ENCODE data around the gene BRINP2.

BRINP2 gene

DNA sequence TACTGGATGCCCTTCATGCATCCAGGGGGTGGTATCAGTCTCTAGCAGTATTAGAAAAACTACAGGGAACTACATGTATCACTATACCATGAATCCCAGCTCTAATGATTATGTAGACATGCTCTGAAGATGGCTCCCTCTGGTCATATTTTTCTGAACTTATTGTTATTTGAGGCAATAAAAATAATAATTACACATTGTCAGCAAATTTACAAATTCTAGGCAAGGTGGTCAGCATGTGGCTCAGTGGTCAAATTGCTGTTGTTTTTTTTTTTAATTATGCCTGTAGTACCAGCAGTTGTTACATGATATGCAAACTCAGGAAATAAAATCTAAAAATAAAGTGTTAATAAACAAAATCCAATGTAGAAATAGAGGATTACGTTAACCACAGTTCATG, 28.7 kb upstream of the BRINP2 start:
- H3K27ac ChIP-seq = no peak overlapping the region
- TF ChIP-seq ZFX (IDR thresholded peaks at IDR 0.05; ENCODE audit: borderline replicate concordance) = no peak
- TF ChIP-seq, protein P1, sequence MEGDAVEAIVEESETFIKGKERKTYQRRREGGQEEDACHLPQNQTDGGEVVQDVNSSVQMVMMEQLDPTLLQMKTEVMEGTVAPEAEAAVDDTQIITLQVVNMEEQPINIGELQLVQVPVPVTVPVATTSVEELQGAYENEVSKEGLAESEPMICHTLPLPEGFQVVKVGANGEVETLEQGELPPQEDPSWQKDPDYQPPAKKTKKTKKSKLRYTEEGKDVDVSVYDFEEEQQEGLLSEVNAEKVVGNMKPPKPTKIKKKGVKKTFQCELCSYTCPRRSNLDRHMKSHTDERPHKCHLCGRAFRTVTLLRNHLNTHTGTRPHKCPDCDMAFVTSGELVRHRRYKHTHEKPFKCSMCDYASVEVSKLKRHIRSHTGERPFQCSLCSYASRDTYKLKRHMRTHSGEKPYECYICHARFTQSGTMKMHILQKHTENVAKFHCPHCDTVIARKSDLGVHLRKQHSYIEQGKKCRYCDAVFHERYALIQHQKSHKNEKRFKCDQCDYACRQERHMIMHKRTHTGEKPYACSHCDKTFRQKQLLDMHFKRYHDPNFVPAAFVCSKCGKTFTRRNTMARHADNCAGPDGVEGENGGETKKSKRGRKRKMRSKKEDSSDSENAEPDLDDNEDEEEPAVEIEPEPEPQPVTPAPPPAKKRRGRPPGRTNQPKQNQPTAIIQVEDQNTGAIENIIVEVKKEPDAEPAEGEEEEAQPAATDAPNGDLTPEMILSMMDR (IDR thresholded peaks at IDR 0.05) = no peak

DNA sequence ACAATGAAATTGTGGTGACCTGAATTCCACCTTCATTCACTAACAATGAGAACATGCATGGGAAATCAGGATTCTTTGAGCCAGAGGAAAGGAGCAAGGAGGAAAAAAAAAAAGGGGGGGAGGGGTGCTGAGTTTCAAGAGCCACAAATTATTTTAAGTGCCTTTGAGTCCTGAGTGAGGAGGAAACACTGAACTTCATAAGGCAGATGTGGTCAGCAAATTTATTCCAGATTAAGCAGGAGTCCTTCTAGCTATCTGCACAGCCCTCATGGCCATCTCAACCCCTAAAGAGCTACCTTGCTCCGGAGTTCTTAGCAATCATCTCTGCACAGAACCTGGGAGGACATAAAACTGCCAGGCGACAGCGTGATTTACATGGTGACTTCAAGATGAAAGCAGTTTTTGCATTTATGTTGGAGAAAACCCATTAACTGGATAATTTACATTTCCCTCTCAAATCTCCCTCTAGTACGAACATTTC, 27.9 kb upstream of the BRINP2 start:
- TF ChIP-seq, protein P1 (IDR thresholded peaks at IDR 0.05) = no peak
- TF ChIP-seq ZFX (IDR thresholded peaks at IDR 0.05; ENCODE audit: borderline replicate concordance) = no peak
- no peak overlapping the region for H3K27ac ChIP-seq

DNA sequence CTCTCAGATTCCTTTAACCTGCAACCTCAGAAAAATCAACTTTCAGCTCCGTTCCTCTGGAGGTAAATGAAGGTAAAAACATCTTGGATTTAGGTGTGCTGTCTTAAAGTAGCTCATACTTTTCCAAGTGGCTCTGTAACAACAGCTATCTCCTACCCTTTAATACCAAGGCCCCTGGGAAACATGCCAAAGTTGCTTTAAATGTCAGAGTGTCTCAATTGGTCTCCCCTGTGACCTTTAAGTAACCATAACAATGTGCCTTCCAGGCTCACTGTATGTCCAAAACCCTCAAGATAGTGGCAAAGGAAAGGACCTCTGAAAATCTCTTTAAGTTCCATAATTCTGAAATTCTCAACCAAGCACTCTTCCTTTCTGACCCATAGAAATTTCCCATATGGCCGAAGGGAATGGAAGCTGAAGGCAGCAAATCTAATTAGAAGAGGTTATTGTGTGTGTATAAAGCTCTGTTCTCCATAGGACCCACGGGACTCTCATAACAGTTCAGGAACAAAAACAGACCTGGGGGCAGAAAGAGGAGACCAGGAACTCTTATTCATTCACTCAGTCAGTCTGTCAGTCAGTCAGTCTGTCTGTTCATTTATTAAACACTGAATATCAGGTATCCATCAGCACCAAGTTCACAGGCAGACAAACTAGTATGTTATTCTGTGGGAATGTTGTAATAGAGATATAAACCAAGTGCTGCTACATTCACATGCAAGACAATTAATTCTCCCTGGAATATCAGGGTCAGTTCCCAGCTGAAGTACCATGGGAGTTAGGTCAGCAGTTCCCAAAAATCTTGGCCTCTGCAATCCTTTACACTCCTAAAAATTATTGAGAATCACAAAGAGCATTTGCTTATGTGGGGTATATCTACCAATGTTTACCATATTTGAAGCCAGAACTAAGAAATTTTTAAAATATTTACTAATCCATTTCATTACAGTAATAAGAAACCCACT, 25.4 kb upstream of the BRINP2 start:
- no peak for TF ChIP-seq ZFX (IDR thresholded peaks at IDR 0.05; ENCODE audit: borderline replicate concordance)
- TF ChIP-seq, protein P1 (IDR thresholded peaks at IDR 0.05) = no peak
- no peak overlapping the region for H3K27ac ChIP-seq

DNA sequence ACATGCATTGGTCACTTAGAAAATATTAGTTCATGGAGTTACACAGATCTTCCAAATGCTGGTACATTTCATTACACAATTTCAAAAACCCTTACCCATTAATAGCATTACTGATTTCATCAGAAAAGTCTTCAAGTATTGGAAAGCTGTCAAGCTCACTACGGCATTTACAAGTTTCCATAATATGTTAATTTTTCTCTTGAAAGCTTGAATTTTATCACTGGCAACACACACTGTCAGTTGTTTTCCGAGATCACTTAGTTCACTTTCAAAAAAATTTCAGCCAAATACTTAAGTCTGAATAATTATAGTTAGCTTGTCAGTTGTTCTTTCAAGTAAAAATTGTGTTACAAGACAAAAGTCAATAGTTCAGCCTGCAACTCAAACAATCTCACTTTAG, 24.3 kb upstream of the BRINP2 start:
- H3K27ac ChIP-seq = no peak overlapping the region
- no peak for TF ChIP-seq ZFX (IDR thresholded peaks at IDR 0.05; ENCODE audit: borderline replicate concordance)
- TF ChIP-seq, protein P1 (IDR thresholded peaks at IDR 0.05) = no peak

DNA sequence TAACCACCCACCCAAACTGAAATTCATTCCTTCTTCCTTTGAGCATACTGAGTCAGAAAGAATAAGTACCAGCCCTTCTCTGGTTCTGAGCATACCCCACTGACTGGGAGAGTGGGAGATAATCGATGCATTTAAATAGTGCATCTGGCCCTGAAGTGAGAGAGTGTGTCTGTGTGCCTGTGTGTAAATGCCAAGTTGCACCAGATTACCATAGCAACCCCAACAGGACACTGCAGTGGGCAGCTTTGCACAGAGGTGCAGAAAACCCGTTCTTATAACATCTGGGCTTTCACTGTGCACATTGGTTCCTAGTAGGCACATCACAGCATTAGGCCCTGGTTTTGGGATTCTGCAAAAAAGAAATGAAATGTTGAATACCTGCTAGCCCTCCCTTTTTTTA, 8.5 kb upstream of the BRINP2 start:
- TF ChIP-seq, protein P1 (IDR thresholded peaks at IDR 0.05) = no peak
- TF ChIP-seq ZFX (IDR thresholded peaks at IDR 0.05; ENCODE audit: borderline replicate concordance) = no peak
- no peak overlapping the region for H3K27ac ChIP-seq

DNA sequence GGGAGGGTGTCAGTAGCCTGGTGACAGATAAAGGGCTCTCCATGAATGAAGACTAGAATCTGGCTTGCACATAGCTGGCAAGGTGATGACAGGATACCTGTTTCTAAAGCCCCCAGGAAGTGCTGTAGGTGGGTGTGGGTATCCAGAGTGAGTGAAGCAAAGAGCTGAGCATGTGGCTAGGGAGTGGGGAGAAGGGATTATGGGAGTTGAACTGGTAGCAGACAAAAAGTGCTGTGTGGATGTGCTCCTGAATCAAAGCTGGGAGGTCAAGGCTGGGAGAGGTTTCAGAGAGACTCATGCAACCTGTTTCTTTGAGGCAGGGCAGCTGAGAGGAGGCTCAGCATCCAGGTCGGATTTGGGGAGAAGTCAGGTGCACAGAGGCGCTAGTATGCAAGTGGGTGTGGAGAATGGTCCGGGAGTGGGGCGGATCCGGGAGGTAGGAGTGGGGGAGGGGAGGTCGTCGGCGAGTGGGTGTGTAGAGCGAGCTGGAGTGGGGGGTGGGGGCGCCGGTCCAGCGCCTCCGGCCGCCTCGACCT, 6.8 kb upstream of the BRINP2 start:
- TF ChIP-seq ZFX (IDR thresholded peaks at IDR 0.05; ENCODE audit: borderline replicate concordance) = no peak
- TF ChIP-seq, protein P1 (IDR thresholded peaks at IDR 0.05) = no peak
- H3K27ac ChIP-seq = no peak overlapping the region

Measured in 22Rv1 (cell line).